Cortex of kidney (tissue), 1 donor: ENCODE results near the gene TRAPPC6A.
"Not testable (repeated sequence)": the region's sequence is repeated elsewhere in the genome, so short reads cannot be mapped to it uniquely, and the experiment has no call there.

Experiments used
- DNase-seq: peaks from one replicate; lab custom pipeline; 2025; lab: John Stamatoyannopoulos, UW

Gene TRAPPC6A

GRCh38 chr19:45130236-45130635 lies 47.8 kb downstream of the TRAPPC6A start:
- DNase-seq = no peak

GRCh38 chr19:45128806-45129205 lies 49.2 kb downstream of the TRAPPC6A start:
- DNase-seq = no peak

GRCh38 chr19:45128146-45128545 lies 49.9 kb downstream of the TRAPPC6A start:
- DNase-seq = no peak

GRCh38 chr19:45126654-45127053 lies 51.4 kb downstream of the TRAPPC6A start:
- no peak for DNase-seq

GRCh38 chr19:45125975-45126493 lies 52.0 kb downstream of the TRAPPC6A start:
- DNase-seq = no peak

- no peak for DNase-seq
These were observed 52.7 kb downstream of the TRAPPC6A start for GRCh38 chr19:45125360-45125759.

- DNase-seq = no peak
These were observed 54.0 kb downstream of the TRAPPC6A start for GRCh38 chr19:45124021-45124420.

GRCh38 chr19:45123440-45123850 lies 54.6 kb downstream of the TRAPPC6A start:
- no peak for DNase-seq

- DNase-seq = no peak
These were observed 55.2 kb downstream of the TRAPPC6A start for GRCh38 chr19:45122832-45123231.

- no peak for DNase-seq
These were observed 56.2 kb downstream of the TRAPPC6A start for GRCh38 chr19:45121827-45122345.

- DNase-seq = no peak
These were observed 58.5 kb downstream of the TRAPPC6A start for GRCh38 chr19:45119582-45119981.

GRCh38 chr19:45118591-45119355 lies 59.3 kb downstream of the TRAPPC6A start:
- not testable (repeated sequence) for DNase-seq

GRCh38 chr19:45118106-45118505 lies 59.9 kb downstream of the TRAPPC6A start:
- no peak for DNase-seq

GRCh38 chr19:45117671-45118070 lies 60.4 kb downstream of the TRAPPC6A start:
- no peak for DNase-seq

GRCh38 chr19:45117167-45117594 lies 60.9 kb downstream of the TRAPPC6A start:
- DNase-seq = no peak

- DNase-seq = no peak
These were observed 62.0 kb downstream of the TRAPPC6A start for GRCh38 chr19:45115809-45116615.

GRCh38 chr19:45114116-45114515 lies 63.9 kb downstream of the TRAPPC6A start:
- DNase-seq = no peak

GRCh38 chr19:45113628-45114027 lies 64.4 kb downstream of the TRAPPC6A start:
- DNase-seq = no peak
